Skeletal muscle tissue (tissue), 5 donors: Measurements from ENCODE around the gene LINC00237. TPM values are rescaled to one million over a fixed set of nuclear protein-coding genes. Genes with fewer than 3 reads are reported as not detected.

Source experiments
- H3K27ac ChIP-seq: one replicate; pipeline ENCODE4 v1.7.0; 2013; ENCODE audit warnings: mild to moderate bottlenecking, low read depth, low read length, inconsistent platforms
- H3K27me3 ChIP-seq, 3 donors: one replicate each; pipeline ENCODE4 v1.7.0; 2013; ENCODE audit warnings: low read length in 3 of 3; ENCODE audit not compliant: control insufficient read depth in 3 of 3, insufficient read depth in 3 of 3
- H3K36me3 ChIP-seq, 3 donors: one replicate each; pipeline ENCODE4 v1.7.0; 2013; ENCODE audit warnings: low read length in 3 of 3; ENCODE audit not compliant: control insufficient read depth in 3 of 3, insufficient read depth in 3 of 3
- H3K4me1 ChIP-seq, 3 donors: one replicate each; pipeline ENCODE4 v1.7.0; 2013; ENCODE audit warnings: low read length in 3 of 3, mild to moderate bottlenecking in 3 of 3; ENCODE audit not compliant: control insufficient read depth in 3 of 3, insufficient read depth in 3 of 3
- H3K4me3 ChIP-seq, 3 donors: one replicate each; pipeline ENCODE4 v1.7.0; 2013; ENCODE audit warnings: low read length in 3 of 3
- H3K9ac ChIP-seq, 3 donors: one replicate each; pipeline ENCODE4 v1.7.0; 2013; ENCODE audit warnings: low read length in 3 of 3, mild to moderate bottlenecking in 3 of 3, moderate library complexity in 2 of 3, low read depth in 1 of 3
- H3K9me3 ChIP-seq, 3 donors: one replicate each; pipeline ENCODE4 v1.7.0; 2013; ENCODE audit warnings: low read length in 3 of 3; ENCODE audit not compliant: control insufficient read depth in 3 of 3
- small RNA-seq: library from RNA; depleted of rRNA; stranded (forward); fragments of <200 nt; gene quantifications from one replicate; pipeline ENCODE3, GENCODE V24; 2014
- total RNA-seq: library from RNA; depleted of rRNA; stranded (reverse); fragments of >200 nt; gene quantifications from one replicate; pipeline ENCODE4 v1.2.3, GENCODE V29; 2014
- donor health status: Osteomylitis.

The LINC00237 gene
- total RNA-seq, 1 donor from 2014 or later = 0.52 TPM

- Histone ChIP-seq H3K4me3 (no peak overlapping the region), H3K36me3 (no peaks in the 10 kb centered on the region), H3K9me3 (no peaks in the 10 kb centered on the region), H3K27me3 (peaks cover 2 to 11% (median 7%) of the 10 kb centered on the region in 3 donors), H3K9ac (no peak overlapping the region), H3K4me1 (no peaks in the 10 kb centered on the region), H3K27ac (no peak overlapping the region)
Observed at GRCh38 chr20:21052241-21052640, 53.9 kb downstream of the LINC00237 start.

- H3K9me3 ChIP-seq = no peaks in the 10 kb centered on the region
- no peak overlapping the region for H3K4me3 ChIP-seq
- H3K9ac ChIP-seq = no peak overlapping the region
- H3K27ac ChIP-seq = no peak overlapping the region
- H3K4me1 ChIP-seq = no peaks in the 10 kb centered on the region
- peaks cover 13 to 20% (median 13%) of the 10 kb centered on the region in 3 donors for H3K27me3 ChIP-seq
- no peaks in the 10 kb centered on the region for H3K36me3 ChIP-seq
Observed at GRCh38 chr20:21050710-21051109, 55.4 kb downstream of the LINC00237 start.

- H3K9ac ChIP-seq = no peak overlapping the region
- H3K27ac ChIP-seq = no peak overlapping the region
- no peaks in the 10 kb centered on the region for H3K9me3 ChIP-seq
- no peaks in the 10 kb centered on the region for H3K36me3 ChIP-seq
- no peaks in the 10 kb centered on the region for H3K4me1 ChIP-seq
- H3K4me3 ChIP-seq = no peak overlapping the region
- peaks cover 13 to 20% (median 13%) of the 10 kb centered on the region in 3 donors for H3K27me3 ChIP-seq
Observed at GRCh38 chr20:21049305-21049828, 56.8 kb downstream of the LINC00237 start.

- H3K27me3 ChIP-seq = peaks cover 13 to 20% (median 17%) of the 10 kb centered on the region in 3 donors
- H3K27ac ChIP-seq = no peak overlapping the region
- no peaks in the 10 kb centered on the region for H3K9me3 ChIP-seq
- H3K36me3 ChIP-seq = no peaks in the 10 kb centered on the region
- no peaks in the 10 kb centered on the region for H3K4me1 ChIP-seq
- no peak overlapping the region for H3K4me3 ChIP-seq
- no peak overlapping the region for H3K9ac ChIP-seq
Observed at GRCh38 chr20:21048841-21049273, 57.3 kb downstream of the LINC00237 start.

- Histone ChIP-seq H3K4me1 (no peaks in the 10 kb centered on the region), H3K27me3 (peaks cover 13 to 20% (median 17%) of the 10 kb centered on the region in 3 donors), H3K36me3 (no peaks in the 10 kb centered on the region)
Observed at GRCh38 chr20:21047981-21048380, 58.2 kb downstream of the LINC00237 start.

GRCh38 chr20:21046413-21047070 is 59.6 kb downstream of the LINC00237 start:
- Histone ChIP-seq H3K9ac (no peak overlapping the region), H3K27me3 (peaks cover 10 to 20% (median 17%) of the 10 kb centered on the region in 3 donors), H3K4me1 (no peaks in the 10 kb centered on the region)

More at GRCh38 chr20:21047981-21048380, 58.2 kb downstream of the LINC00237 start:
- H3K27ac ChIP-seq = no peak overlapping the region
- H3K9ac ChIP-seq = no peak overlapping the region
- no peak overlapping the region for H3K4me3 ChIP-seq
- no peaks in the 10 kb centered on the region for H3K9me3 ChIP-seq

More at GRCh38 chr20:21046413-21047070, 59.6 kb downstream of the LINC00237 start:
- Histone ChIP-seq H3K9me3 (no peaks in the 10 kb centered on the region), H3K4me3 (no peak overlapping the region), H3K27ac (no peak overlapping the region), H3K36me3 (no peaks in the 10 kb centered on the region)

Small RNAs within 50 kb of the gene (small RNA-seq; reads per million reads assigned to genes)
- not detected for gene RNA5SP477

Other genes starting within 250 kb of the LINC00237 start
- gene KIZ, start 19.7 kb upstream of the LINC00237 start, total RNA-seq = 8.9 TPM
- 53.8 TPM for gene XRN2, start 197.0 kb upstream of the LINC00237 start, total RNA-seq